GM19467 (cell line): ENCODE measurements around the gene SIGLEC8.
"Not testable (repeated sequence)": the region's sequence is repeated elsewhere in the genome, so short reads cannot be mapped to it uniquely, and the experiment has no call there.

Experiments
- ATAC-seq: cut with Tn5 transposase; IDR thresholded peaks from one replicate; pipeline ENCODE4 v1.9.1; 2021; ENCODE audit warnings: mild to moderate bottlenecking, moderate library complexity; ENCODE audit not compliant: unreplicated experiment

Gene SIGLEC8

DNA sequence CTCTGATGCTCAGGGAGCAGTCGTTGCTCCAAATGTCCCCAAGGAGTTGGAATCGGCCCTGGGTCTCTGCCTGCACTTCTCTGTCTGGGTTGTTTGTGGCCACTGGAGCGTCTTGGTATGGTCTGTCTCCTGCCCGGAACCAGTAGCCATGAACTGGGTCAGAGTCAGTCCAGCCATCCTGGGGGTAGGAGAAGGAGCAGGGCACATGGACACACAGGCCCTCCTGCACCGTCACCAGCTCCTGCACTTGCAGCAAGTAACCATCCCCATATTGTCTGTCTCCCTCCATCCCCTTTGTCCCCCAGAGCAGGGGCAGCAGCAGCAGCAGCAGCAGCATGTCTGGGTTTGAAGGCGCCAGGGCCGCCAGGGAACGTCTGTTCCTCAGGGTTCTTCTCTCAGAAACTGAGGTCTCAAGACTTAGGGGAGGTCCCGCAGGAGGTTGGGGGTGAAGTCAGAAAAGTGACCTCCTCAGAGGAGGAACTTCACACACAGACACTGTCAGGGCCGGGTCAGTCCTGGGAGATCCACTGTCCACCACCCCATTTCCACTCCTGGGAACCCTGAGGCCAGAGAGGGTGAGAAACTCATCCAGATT is at the start of gene SIGLEC8:
Gene SIGLEC8, minus strand, starts transcription at position 404 of the 595 bp plus-strand sequence. Its CDS starts 67 bp downstream, at position 337.
- ATAC-seq: no peak

DNA sequence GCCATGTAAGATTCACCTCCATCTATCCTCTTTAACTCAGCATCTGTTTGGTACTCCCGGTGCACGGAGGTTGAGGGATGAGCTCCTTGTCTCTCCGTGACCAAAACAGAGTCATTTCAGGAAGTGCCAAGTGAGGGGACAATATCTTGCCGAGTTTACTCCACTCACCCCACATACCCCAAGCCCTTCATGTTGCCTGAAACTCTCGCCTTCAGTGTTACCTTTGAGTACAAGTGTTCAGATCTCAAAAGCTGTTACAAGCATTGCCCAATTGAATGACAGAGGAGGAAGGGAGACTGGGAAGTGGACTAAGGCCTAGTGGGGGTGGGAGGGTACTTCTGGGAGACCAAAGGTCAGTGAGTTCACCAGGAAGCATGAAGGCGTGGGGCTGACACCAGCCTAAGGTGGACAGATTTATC is 49.4 kb upstream of the SIGLEC8 start:
- no peak for ATAC-seq

DNA sequence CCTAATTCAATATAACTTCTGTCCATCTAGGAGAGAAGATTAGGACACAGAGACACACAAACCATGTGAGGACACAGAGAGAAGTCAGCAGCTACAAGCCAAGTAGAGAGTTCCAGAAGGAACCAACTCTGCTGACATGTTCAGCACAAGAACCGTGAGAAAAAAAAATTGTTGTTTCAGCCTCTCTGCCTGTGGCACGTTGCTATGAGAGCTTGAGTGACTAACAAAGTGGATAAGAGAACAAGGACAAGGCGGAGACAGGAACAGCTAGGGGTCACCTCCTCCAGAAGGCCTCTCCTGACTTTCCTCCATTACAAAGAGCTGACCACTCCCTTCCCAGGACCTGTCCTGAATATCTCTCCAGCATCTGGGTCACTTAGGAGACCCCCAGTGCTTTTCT is 48.9 kb upstream of the SIGLEC8 start:
- no peak for ATAC-seq

DNA sequence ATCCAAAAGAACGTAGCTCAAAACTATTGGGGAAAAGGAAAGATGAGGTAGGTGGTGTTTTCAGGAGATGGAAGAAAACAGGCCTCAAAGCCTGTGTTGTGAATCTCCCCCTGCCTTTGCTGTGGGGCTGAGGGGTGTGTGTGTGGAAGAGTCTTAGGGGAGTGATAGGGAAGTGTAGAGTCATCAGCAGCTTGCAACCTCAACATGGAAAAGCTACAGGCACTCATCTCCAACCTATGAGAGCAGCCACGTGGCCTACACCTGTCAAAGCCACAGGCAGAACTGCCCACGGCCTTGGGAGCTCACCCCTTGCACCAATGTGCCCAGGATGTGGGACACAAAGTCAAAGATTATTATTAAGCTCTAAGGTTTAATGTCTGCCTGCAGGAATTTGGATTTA is 47.6 kb upstream of the SIGLEC8 start:
- no peak for ATAC-seq

DNA sequence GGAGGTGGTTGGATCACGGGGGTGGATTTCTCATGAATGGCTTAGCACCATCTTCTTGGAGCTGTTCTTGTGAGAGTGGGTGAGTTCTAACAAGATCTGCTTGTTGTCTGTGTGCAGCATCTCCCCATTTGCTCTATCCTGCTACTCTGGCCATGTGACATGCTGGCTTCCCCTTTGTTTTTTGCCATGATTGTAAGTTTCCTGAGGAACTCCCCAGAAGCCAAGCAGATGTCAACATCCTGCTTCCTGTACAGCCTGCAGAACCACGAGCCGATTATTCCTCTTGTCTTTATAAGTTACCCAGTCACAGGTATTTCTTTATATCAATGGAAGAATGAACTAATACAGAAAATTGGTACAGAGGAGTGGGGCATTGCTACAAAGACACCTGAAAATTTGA is 45.6 kb upstream of the SIGLEC8 start:
- ATAC-seq: no peak

DNA sequence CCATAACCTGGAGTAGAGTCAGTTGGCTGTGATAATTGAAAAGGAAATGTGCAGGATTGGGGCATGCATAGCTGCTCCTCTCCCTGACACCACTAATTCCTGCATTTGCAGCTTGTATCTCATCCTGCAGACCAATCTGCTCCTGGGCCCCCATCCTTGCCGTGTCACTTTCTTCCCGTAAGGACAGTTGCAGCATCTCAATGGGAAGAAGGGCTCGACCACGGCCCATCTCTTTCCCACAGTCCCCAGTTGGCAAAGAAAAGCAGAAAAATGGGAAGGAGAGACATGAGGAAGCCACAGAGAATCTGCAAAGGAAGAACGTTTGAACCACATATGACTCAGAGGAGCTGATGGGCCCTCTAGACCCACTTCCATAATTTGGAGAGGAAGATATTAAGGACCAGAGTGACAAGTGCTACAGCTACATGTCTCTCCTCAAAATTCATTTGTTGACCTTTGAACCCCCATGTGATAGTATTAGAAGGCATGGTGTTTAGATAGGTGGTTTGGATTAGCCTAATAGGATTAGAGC is 45.1 kb upstream of the SIGLEC8 start:
- no peak for ATAC-seq

DNA sequence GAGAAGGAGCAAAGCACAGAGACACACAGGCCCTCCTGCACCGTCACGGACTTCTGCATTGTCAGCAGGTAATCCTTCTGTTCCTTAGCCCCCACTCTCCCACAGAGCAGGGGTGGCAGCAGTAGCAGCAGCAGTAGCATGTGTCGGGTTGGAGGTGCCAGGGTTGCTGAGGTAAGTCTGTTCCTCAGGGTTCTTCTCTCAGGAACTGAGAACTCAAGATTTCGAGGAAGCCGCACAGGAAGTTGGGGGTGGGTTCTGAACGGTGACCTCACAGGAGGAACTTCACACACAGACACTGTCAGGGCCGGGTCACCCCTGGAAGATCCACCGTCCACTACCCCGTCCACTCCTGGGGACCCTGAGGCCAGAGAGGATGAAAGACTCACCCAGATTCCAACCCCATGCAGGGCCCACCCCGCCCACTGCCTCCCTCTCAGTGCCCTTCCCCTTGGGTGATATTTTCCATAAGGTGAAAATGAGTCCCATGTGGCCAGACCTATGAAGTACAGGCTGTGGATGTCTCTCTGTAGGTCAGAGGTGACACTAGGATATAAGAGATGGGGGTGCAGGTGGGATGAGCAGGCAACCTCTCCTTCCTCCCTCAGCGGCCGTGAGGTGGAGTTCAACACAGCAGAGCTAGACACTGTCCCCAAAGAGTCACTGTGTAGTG is 43.5 kb upstream of the SIGLEC8 start, which contains the start of gene SIGLEC12:
Gene SIGLEC12, minus strand, starts transcription at position 207 of the 670 bp plus-strand sequence. Its CDS starts 67 bp downstream, at position 140.
- no peak for ATAC-seq

DNA sequence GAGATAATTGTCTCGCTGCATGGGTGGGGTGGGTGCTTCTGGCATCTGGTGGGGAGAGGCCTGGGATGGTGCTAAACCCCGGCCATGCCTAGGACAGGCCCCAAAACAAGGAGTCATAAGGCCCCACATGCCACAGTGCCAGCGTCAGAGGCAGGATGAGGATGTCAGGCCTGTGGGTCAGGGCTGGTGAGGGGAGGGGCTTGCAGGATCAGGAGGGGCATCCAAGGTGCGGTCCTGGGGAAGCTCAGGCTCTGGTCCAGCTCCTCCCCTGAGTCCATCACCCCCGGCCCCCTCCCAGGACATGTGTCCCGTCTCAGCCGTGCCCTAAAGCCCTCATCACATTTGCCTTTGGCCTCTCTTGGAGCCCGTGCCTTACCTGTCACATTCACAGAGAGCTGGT is 42.7 kb upstream of the SIGLEC8 start:
- not testable (repeated sequence) for ATAC-seq

DNA sequence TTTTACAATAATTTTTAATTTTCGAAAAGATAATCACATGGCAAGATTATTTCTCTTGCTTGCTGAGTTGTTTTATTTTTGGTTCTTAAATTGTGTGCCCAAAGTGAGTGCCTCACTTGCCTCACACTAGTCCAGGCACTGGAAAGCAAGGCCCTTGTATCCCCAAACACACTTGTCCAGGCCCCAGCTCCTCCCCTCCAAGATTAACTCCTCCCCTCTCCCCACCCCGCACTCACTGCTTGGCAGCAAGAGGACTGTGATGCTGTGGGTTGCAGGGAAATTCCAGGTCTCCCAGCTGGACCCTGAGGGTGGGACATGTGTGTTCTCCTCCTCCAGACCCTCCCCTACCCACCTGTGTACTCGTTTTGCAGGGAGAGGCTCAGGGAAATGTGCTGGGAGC is 39.4 kb upstream of the SIGLEC8 start:
- ATAC-seq: no peak

DNA sequence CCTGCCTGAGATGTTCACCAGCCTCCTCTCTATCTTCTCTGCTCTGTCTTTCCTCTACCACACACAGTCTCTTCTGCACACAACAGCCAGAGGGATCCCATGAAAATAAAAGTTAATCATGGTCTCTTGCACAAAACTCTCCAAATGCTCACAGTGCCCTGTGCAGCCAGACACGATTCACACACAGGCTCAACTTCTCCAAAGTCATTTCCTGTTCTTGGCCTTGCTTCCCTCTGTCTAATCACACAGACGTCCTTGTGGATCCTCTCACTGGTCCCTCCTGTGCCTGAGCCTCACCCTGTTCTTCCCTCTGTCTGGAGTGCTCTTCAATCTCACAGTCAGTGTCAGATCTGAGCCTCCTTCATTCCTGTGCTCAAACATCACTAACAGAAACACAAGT is 35.5 kb upstream of the SIGLEC8 start:
- ATAC-seq: no peak

DNA sequence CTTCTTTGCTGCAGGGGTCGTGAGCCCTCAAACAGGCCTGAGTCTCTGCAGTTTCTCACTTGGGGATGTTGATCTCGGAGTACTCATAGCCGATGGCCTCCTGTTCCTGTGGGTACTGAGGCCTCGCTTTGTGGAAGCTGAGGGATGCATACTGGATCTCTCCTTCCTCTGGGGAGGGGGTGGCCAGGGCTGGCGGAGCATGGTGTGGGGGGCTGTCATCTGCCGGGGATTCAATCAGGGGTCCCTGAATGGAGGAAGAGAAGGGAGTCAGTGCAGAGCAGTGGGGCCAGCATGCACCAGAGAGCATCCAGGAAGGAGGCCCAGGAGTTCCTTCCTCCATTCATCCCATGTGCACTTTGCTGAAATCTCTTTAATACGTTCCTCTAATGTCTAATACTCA is 33.3 kb upstream of the SIGLEC8 start:
- no peak for ATAC-seq

DNA sequence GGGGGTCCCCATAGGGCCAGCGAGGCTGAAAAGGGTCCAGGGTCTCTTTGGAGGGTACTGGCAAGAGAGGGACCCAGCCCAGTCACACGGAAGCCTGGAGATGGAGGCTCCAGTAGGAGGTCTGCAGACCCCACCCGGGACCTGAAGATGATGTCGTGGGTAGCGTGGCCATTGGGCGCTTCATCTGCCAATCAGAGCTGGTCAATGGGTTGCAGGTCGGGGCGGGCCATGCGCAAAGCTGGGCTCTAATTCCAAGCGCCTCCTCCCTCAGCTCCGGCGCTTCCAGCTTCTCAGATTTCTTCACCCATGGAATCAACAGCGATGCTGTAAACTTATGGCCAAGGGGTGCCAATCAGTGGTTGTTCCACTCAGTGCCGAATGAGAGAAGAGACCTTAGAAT is 32.4 kb upstream of the SIGLEC8 start:
- no peak for ATAC-seq

DNA sequence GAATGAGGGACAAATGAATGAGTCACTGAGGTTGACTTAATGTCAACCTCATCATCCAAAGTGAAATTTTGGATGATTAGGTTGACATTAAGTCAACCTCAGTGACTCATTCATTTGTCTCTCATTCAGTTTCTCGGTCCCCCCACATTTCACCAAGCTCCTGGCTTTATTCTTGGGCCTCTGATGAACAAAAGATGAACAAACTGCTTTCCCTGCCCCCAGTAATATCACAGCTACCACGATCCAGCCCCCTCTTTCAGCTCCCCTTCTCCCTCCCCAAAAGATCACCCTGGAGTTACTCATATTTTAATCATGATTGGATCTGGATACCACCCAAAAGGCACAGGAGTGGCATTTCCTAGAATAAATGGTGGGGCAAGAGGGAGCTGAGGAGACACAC is 30.9 kb upstream of the SIGLEC8 start:
- no peak for ATAC-seq

DNA sequence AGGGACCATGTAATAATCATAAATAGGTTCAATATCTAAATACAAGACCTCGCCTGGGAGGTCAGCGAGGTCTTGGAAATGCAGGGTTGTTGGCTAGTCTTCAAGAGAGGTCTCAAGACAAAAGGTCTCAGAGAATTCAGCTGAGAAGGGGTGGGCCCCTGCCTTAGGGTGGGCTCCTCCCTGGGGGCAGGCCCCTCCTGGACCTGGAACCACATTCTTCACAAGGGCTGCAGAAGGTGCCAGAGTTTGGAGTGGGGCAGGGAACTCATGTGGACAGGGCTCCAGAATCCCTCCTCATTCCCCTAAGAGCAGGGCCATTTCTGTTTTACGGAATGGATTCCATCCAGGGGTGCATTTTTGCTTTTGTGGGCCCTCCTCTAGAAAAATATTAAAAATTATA is 30.2 kb upstream of the SIGLEC8 start:
- ATAC-seq: no peak

DNA sequence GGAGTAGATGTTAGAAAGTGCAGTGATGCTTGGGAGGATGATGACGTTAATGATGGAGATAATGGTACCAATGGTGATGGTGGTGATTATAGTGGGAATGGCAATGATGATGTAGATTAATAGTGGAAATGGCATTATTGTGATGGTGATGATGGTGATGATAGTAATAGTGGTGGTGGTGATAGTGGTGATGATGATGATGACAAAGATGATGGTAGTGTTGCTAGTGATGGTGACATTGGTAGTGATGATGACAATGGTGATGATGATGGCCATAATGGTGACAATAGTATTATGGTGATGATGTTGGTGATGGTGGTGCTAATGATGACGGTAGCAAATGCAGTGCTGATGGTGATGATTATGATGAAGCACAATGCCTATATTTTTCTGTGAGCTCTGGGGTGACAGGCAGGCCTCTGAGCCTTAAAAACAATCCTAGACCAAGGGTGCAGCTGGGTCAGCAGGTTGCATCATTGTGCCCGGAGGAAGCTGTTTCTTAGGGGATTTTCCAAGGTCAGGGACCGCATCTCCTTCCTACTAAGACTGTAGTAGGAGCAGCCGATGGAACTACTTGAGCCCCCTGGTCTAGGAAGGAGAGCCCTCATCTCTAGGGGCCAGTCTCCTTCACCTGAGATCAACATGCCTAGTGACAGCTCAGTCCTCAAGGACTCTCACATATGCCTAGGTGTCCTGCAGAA is 27.9 kb upstream of the SIGLEC8 start:
- no peak for ATAC-seq

DNA sequence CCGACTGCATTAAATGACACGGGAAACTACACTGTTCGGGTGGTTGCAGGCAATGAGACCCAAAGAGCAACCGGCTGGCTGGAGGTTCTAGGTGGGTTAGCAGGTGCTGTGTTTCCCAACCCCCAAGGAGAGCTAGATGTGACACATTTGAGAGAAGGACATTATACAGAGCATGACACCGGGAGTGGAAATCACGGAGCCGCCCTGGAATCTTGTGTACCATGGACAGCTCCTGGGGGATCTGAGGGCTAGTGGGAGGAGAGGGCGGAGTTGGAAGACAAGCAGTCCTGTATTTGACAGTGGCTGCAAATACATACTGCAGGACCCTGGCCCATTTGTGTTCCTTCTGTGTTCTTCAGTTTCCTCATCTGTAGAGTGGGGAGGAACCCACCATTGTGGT is 22.3 kb upstream of the SIGLEC8 start:
- ATAC-seq: no peak

DNA sequence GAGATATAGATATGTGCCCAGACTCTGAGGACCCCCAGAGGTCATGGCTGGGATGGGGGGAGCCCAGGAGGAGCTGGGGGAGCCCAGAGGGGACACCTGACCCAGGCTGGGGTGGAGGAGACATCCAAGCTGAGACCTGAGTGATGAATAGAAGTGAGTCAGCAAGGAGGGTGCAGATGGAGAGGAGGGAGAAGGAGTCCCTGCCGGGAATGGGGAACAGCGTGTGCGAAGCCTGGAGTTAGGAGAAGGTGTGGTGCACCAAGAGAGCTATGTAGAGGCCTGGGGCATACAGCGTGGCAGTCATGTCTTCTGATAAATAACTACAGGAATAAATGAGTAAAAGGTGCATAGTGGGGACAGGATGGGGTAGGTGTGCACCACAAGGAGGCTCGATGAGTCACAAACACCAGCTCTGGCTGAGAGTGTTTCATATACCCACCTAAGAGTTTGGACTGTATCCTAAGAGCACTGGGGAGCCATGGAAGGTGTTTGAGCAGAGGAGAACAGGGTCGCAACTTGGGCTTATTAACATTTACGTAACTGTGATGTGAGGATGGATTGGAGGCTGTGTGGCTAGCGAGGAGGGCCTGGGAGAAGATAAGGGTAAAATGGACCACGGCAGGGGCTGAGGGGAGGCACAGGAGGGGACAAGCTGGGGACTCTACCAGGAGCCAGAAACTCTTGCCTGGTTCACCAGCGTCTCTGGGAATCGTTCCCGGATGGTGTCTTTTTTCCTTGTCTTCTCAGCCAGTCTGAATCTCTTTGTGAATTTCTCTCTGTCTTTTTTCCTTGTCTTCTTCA is 21.5 kb upstream of the SIGLEC8 start:
- no peak for ATAC-seq

DNA sequence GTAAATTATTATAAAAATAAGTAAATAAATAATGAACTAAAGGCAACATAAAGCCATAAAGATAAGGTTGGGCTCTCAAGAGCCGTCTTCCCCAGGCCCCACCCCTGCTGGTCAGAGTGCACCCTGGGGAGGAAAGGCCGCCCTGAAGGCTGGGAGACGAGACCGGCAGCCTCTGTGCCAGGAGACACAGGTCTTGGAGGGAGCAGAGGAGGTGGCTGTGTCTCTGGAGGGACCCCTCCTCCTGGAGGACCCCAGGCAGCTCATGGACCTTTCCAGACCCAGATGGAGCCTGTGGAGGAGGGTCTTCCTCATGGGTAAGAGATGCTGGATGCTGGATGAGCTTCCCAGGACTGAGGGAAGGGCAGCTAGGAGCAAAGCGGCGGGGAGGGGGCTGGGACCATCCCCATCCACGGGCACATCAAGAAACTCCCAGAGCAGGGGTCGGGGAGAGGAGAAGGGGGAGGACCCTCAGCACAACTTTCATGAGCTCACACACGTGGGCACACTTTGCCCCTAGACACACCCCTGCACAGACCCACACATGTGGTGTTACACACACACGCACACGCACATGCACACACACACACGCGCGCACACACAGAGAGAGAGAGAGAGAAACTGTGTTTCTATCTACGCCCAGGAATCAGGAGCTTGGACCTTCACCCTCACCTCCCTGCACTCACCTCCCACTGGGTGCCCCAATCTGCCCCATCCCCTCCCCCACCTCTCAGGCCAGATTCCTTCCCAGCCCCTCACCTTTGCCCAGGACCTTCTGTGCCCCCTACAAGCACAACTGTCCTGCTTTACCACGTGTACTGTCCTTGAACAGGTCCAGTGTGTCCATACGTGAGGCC is 20.4 kb upstream of the SIGLEC8 start, which contains the start of gene CEACAM18:
Gene CEACAM18, plus strand, starts transcription at position 159 of the 854 bp plus-strand sequence.
- ATAC-seq: no peak

DNA sequence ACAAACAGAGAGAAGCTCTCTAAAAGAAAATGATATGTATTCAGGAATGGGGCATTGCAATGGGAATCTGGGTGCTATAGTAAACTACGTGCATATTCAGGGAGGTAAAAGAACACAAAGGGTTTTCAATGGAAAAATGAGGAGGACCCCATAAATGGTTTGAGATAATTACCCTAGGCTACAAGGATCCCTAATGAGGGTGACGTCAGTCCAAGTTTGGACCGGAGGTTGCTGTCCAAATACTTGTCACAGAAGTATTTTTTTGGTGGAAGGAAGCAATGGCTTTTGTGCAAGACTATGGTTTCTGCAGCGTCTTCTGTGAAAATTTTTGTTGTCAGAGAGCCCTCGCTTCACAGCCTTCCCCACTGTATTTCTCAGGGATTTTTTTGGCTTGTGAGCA is 19.1 kb upstream of the SIGLEC8 start:
- ATAC-seq: no peak

DNA sequence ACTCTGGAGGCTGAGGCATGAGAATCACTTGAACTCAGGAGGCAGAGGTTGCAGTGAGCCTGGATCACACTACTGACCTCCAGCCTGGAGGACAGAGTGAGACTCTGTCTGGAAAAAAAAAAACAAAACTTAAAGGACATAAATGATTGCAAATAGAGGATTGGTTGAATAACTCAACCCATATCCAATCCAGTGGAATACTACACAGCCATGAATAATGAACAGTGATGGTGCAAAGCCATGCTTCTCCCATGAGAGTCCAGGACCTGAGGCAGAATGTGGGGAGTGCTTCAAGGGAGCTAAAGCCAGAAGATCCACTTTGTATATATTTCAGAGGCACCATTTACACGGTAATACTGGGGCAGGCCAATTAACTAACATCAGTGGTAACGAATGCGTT is 17.9 kb upstream of the SIGLEC8 start:
- ATAC-seq: no peak
